ENCODE data around the gene IL1A.

Gene IL1A

GRCh38 chr2:112792419-112792818, 8.1 kb upstream of the IL1A start:
- DNase-seq (ENCODE audit: low spot score): no peak

- no peak for DNase-seq (ENCODE audit: low spot score)
Observed at GRCh38 chr2:112791693-112792230, 7.5 kb upstream of the IL1A start.

GRCh38 chr2:112791019-112791418, 6.7 kb upstream of the IL1A start:
- DNase-seq (ENCODE audit: low spot score): no peak

- DNase-seq (ENCODE audit: low spot score): no peak
Observed at GRCh38 chr2:112790305-112790704, 6.0 kb upstream of the IL1A start.

GRCh38 chr2:112789186-112789585, 4.9 kb upstream of the IL1A start:
- DNase-seq (ENCODE audit: low spot score): no peak

GRCh38 chr2:112788653-112789052, 4.4 kb upstream of the IL1A start:
- DNase-seq (ENCODE audit: low spot score): no peak

- DNase-seq (ENCODE audit: low spot score): no peak
Observed at GRCh38 chr2:112787729-112788393, 3.6 kb upstream of the IL1A start.

- no peak for DNase-seq (ENCODE audit: low spot score)
Observed at GRCh38 chr2:112787294-112787693, 3.0 kb upstream of the IL1A start.

- DNase-seq (ENCODE audit: low spot score): no peak
Observed at GRCh38 chr2:112783187-112783714, 1.0 kb downstream of the IL1A start.

GRCh38 chr2:112782234-112782799, 2.0 kb downstream of the IL1A start:
- no peak for DNase-seq (ENCODE audit: low spot score)

- no peak for DNase-seq (ENCODE audit: low spot score)
Observed at GRCh38 chr2:112779598-112779997, 4.7 kb downstream of the IL1A start.

GRCh38 chr2:112777036-112777435, 7.3 kb downstream of the IL1A start:
- DNase-seq (ENCODE audit: low spot score): no peak

- DNase-seq (ENCODE audit: low spot score): no peak
Observed at GRCh38 chr2:112776113-112776512, 8.2 kb downstream of the IL1A start.

- DNase-seq (ENCODE audit: low spot score): no peak
Observed at GRCh38 chr2:112774536-112775285, 9.6 kb downstream of the IL1A start.

- DNase-seq (ENCODE audit: low spot score): no peak
Observed at GRCh38 chr2:112773556-112773955, 10.7 kb downstream of the IL1A start.

- no peak for DNase-seq (ENCODE audit: low spot score)
Observed at GRCh38 chr2:112772911-112773475, 11.3 kb downstream of the IL1A start.

- no peak for DNase-seq (ENCODE audit: low spot score)
Observed at GRCh38 chr2:112772322-112772721, 12.0 kb downstream of the IL1A start.

- no peak for DNase-seq (ENCODE audit: low spot score)
Observed at GRCh38 chr2:112768432-112768831, 15.9 kb downstream of the IL1A start.

- DNase-seq (ENCODE audit: low spot score): no peak
Observed at GRCh38 chr2:112767693-112768330, 16.5 kb downstream of the IL1A start.

GRCh38 chr2:112765251-112765650, 19.0 kb downstream of the IL1A start:
- no peak for DNase-seq (ENCODE audit: low spot score)

GRCh38 chr2:112764071-112765044, 19.9 kb downstream of the IL1A start, which contains the start of gene CKAP2L:
Gene CKAP2L, minus strand, starts transcription at chr2:112764609. Its CDS starts 11 bp downstream, at chr2:112764598.
- peak; percentile 99 for DNase-seq (ENCODE audit: low spot score)
